K562 (cell line): Measurements from ENCODE around the gene AMFR. TPM values are rescaled to one million over a fixed set of nuclear protein-coding genes. Genes with fewer than 3 reads are reported as not detected.
A peak's percentile ranks its signal among the peaks of the same experiment; 100 is the strongest.

Experiments used
- ARID1B ChIP-seq: fragments of 450-650 bp; IDR thresholded peaks from 2 replicates; pipeline ENCODE4 v1.6.1; 2016; ENCODE audit warnings: antibody characterized with exemption, mild to moderate bottlenecking, inconsistent platforms
- ETV5 ChIP-seq: sonication (generic); formaldehyde crosslinking; IDR thresholded peaks from 2 replicates; pipeline ENCODE4 v1.4.0; 2020; ENCODE audit warnings: low read depth, mild to moderate bottlenecking, missing genetic modification reagents
- FOXA3 ChIP-seq, 2 experiments: fragments of 450-650 bp in 1 of 2; sonication (generic) in 1 of 2; formaldehyde crosslinking; IDR thresholded peaks in 1 of 2; conservative IDR thresholded peaks in 1 of 2; 2 replicates each; pipeline versions ENCODE4 v1.4.0 to v1.8.0; 2020 to 2022; ENCODE audit warnings: mild to moderate bottlenecking in 2 of 2, missing genetic modification reagents in 1 of 2
- HDAC2 ChIP-seq: fragments of 450-650 bp; IDR thresholded peaks from 2 replicates; pipeline ENCODE4 v1.6.1; 2016; ENCODE audit warnings: mild to moderate bottlenecking
- MCM2 ChIP-seq: fragments of 450-650 bp; IDR thresholded peaks from 2 replicates; pipeline ENCODE4 v1.6.1; 2017; ENCODE audit warnings: low read depth, mild to moderate bottlenecking
- MNT ChIP-seq, 2 experiments: fragments of 450-650 bp; conservative IDR thresholded peaks; 2 replicates each; pipeline ENCODE4 v1.6.1; 2017; ENCODE audit warnings: mild to moderate bottlenecking in 2 of 2, moderate library complexity in 2 of 2
- NCOR1 ChIP-seq: fragments of 450-650 bp; IDR thresholded peaks from 2 replicates; pipeline ENCODE4 v1.6.1; 2016; ENCODE audit warnings: mild to moderate bottlenecking, moderate library complexity
- PCBP2 ChIP-seq: fragments of 200-400 bp; formaldehyde crosslinking; IDR thresholded peaks from 2 replicates; pipeline ENCODE4 v1.6.1; 2018; ENCODE audit warnings: low read length, low read depth, mild to moderate bottlenecking, moderate library complexity; ENCODE audit not compliant: poor library complexity, severe bottlenecking
- RBFOX2 ChIP-seq: fragments of 200-400 bp; formaldehyde crosslinking; IDR thresholded peaks from 2 replicates; pipeline ENCODE4 v1.6.1; 2017; ENCODE audit warnings: low read depth, mild to moderate bottlenecking, low read length, moderate library complexity
- SIN3B ChIP-seq: fragments of 450-650 bp; IDR thresholded peaks from 2 replicates; pipeline ENCODE4 v1.6.1; 2017; ENCODE audit warnings: low read depth, mild to moderate bottlenecking, moderate library complexity
- TFE3 ChIP-seq: fragments of 450-650 bp; formaldehyde crosslinking; IDR thresholded peaks from 2 replicates; pipeline ENCODE4 v1.4.0; 2020; ENCODE audit warnings: mild to moderate bottlenecking, mixed read lengths
- ZFP1 ChIP-seq: fragments of 450-650 bp; formaldehyde crosslinking; IDR thresholded peaks from 2 replicates; pipeline ENCODE4 v1.4.0; 2020; ENCODE audit warnings: mild to moderate bottlenecking, mixed read lengths
- ZNF175 ChIP-seq: fragments of 200-800 bp; sonication (Bioruptor generic); IDR thresholded peaks from 2 replicates; pipeline ENCODE4 v1.6.1; 2016; ENCODE audit warnings: low read depth, mild to moderate bottlenecking, missing genetic modification characterization, missing compliant biosample characterization
- ZNF407 ChIP-seq: fragments of 450-650 bp; IDR thresholded peaks from 2 replicates; pipeline ENCODE4 v1.6.1; 2016; ENCODE audit warnings: low read depth
- ZNF436 ChIP-seq: fragments of 250-450, 450-650 bp; sonication (Bioruptor Pico); formaldehyde crosslinking; IDR thresholded peaks from 2 replicates; pipeline ENCODE4 v1.7.0; 2020; ENCODE audit warnings: mild to moderate bottlenecking
- polyA plus RNA-seq, 8 experiments: library from polyadenylated mRNA; depleted of rRNA in 4 of 8; stranded (reverse) in 5 of 8; unstranded in 3 of 8; fragments of >200 nt; fragmentation: Nextera tagmentation in 2 of 8; fragmentation: Illumina TruSeq in 1 of 8; extraction: Ambion mirVana in 2 of 8; extraction: Trizol in 1 of 8; gene quantifications; 2 replicates each; pipeline versions ENCODE4 v1.2.1 to v1.2.3, GENCODE V29; 2011 to 2014; ENCODE audit warnings: inconsistent platforms in 1 of 8, missing spikeins in 1 of 8
- total RNA-seq, 7 experiments: library from RNA; depleted of rRNA in 6 of 7; stranded (reverse); fragments of >200 nt in 6 of 7; fragmentation: Illumina TruSeq in 2 of 7; extraction: Trizol in 2 of 7; gene quantifications; 2 replicates each; pipeline versions ENCODE4 v1.2.1 to v1.2.3, GENCODE V29; 2011 to 2021; ENCODE audit warnings: low replicate concordance in 1 of 7

The AMFR gene
- total and polyA plus RNA-seq, 9 of the 15 experiments (the other 6 are each of a cell fraction or from before 2014, with no cell fraction given) = 15.6 to 113 (median 58.4) TPM

- TF ChIP-seq ZNF407 = no peak
- TF ChIP-seq RBFOX2 = 0 out of 2 replicates have a peak, but pooled peaks have one; percentile 31
- TF ChIP-seq TFE3 (CRISPR knock-in tag) = no peak
- TF ChIP-seq NCOR1 = peak; percentile 95
- TF ChIP-seq MNT (conservative IDR thresholded peaks at IDR 0.05) = 0 out of 4 replicates have a peak, but pooled peaks of 1 of the 2 experiments have one; percentile 11
- no peak for TF ChIP-seq MCM2
- no peak for TF ChIP-seq ETV5 (CRISPR knock-in tag)
- TF ChIP-seq ARID1B = peak; percentile 97
- TF ChIP-seq PCBP2 = no peak
- no peak for TF ChIP-seq ZFP1
- no peak for TF ChIP-seq ZNF436 (CRISPR knock-in tag)
- TF ChIP-seq ZNF175 (CRISPR knock-in tag) = no peak
- peak in 1 of 2 experiments; percentile 73; a peak in 2 of 4 replicates for TF ChIP-seq FOXA3 (CRISPR knock-in tag; conservative IDR thresholded peaks at IDR 0.05 in 1 of 2, IDR thresholded peaks at IDR 0.05 in 1 of 2)
- TF ChIP-seq HDAC2 = no peak; the same call in 1 of the 2 replicates
- no peak for TF ChIP-seq SIN3B
These were observed 36.9 kb upstream of the AMFR start (continued) for GRCh38 chr16:56462064-56462796.
